SK-N-MC (cell line): ENCODE results near the gene JDP2.
"Not testable (repeated sequence)": the region's sequence is repeated elsewhere in the genome, so short reads cannot be mapped to it uniquely, and the experiment has no call there.

Source experiments
- DNase-seq: peaks from one replicate; pipeline ENCODE4 v3.0.0-alpha.2; 2011; ENCODE audit warnings: low read depth, low spot score
- H3K27ac ChIP-seq: fragments of 200-600 bp; sonication (generic); 2 replicates; pipeline ENCODE4 v1.5.1; 2016; ENCODE audit warnings: mixed run types
- H3K36me3 ChIP-seq: fragments of 200-600 bp; sonication (generic); 2 replicates; pipeline ENCODE4 v1.6.1; 2017; ENCODE audit warnings: antibody characterized with exemption, low read length, mixed read lengths; ENCODE audit not compliant: insufficient read depth
- H3K4me3 ChIP-seq: fragments of 200-600 bp; sonication (generic); 2 replicates; pipeline ENCODE4 v1.5.1; 2016
- H3K9ac ChIP-seq: fragments of 200-600 bp; sonication (generic); 2 replicates; pipeline ENCODE4 v1.8.0; 2017; ENCODE audit warnings: mixed run types, mixed read lengths; ENCODE audit not compliant: insufficient read length
- H3K9me3 ChIP-seq: fragments of 200-600 bp; sonication (generic); 2 replicates; pipeline ENCODE4 v1.6.1; 2017; ENCODE audit warnings: low read depth, mild to moderate bottlenecking, antibody characterized with exemption, low read length, moderate library complexity, mixed read lengths
- EZH2 ChIP-seq: fragments of 200-600 bp; sonication (generic); IDR thresholded peaks from one replicate; pipeline ENCODE4 v1.6.1; 2017; ENCODE audit warnings: antibody characterized with exemption
- FOXP2 ChIP-seq: optimal IDR thresholded peaks from 2 replicates; pipeline ENCODE3; 2011; ENCODE audit warnings: mild to moderate bottlenecking, moderate library complexity; ENCODE audit not compliant: insufficient read depth; ENCODE audit errors: extremely low read length, control extremely low read depth
- POLR2AphosphoS5 ChIP-seq: IDR thresholded peaks from 2 replicates; pipeline ENCODE4 v1.6.1; 2012; ENCODE audit warnings: mild to moderate bottlenecking, low read depth, low read length, borderline replicate concordance

JDP2 gene

DNA sequence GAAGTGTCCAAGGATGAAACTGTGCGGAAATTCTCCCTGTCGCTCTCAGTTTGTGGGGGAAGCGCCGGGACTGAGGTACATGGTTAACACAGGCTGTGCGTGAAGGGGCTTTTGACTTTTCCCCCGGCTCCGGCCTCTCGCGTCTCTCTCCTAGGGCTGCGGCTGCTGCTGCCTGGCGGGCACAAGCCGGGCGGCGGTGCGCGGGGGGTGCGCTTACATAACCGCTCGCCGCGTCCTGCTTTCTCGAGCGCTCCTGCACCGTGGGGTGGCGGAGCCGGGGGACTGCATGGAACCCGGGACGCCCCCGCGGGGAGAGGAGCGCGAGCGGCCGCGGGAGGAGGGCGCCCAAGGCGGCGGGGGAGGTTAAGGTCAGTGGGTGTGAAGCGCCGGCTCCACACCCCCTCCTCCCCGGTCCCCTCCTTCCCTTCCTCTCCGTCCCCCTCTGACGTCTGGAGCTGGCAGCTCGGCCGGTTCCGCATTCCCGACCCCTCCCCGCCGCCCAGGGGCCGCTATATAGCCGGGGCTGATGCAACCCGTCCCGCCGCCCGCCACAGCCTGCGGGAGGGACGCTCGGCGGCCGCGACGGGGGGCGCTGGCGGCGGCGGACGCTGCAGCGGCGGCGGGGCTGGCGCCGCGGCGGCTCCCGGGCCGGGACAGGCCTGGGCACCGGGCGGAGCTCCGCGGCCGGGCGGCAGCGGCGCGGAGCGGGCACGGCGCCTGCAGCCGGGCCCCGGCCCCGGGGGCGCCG lies at the start of gene JDP2:
TSS of gene JDP2 (plus strand) at position 541 of the 748 bp plus-strand sequence. CDS start 9,899 bp downstream, outside the sequence.
- no peak for DNase-seq
- peak within 1 kb of the TSS; percentile 90 for H3K4me3 ChIP-seq
- peak within 1 kb of the TSS; percentile 77 for H3K9ac ChIP-seq
- H3K9me3 ChIP-seq = no peaks in the 10 kb centered on the region
- 0 out of 2 replicates have a peak within 1 kb of the TSS, but pooled peaks have one; percentile 39 for H3K27ac ChIP-seq
- peaks cover 13% of the 10 kb centered on the region; the same call in 1 of the 2 replicates for H3K36me3 ChIP-seq
- TF ChIP-seq POLR2AphosphoS5 = no peak; the same call in 1 of the 2 replicates

DNA sequence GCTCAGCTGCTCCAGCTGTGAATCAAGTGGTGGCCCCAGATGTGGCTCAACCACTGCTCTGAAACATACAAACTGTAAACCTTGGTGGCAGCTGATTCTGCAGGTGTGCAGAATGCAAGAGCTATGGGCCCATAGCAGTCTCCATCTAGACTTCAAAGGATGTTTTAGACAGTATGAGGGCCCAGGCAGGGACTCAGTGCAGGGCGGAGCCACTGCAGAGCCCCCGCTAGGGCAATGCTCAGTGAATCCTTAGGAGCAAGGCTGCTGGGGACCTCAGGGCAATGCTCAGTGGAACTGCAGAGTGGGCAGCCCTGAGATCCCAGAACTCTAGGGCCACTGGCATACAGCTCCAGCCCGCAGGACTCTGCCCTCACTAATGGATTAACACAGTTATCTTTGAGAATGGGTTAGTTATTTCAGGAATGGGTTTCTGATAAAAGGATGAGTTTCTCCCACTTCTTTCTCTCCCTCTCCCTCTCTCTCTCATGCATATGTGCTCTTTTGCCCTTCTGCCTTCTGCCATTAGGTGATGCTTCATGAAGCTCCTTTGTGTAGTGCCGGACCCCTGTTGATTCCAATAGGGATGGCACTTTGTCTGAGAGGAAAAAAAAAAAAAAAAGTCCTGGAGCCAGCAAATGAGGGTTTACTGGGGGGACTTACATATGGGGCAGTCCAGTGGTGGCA lies 48.4 kb upstream of the JDP2 start:
- DNase-seq = no peak
- H3K36me3 ChIP-seq = no peaks in the 10 kb centered on the region
- TF ChIP-seq FOXP2 = no peak
- no peak for TF ChIP-seq EZH2
- TF ChIP-seq POLR2AphosphoS5 = no peak
- H3K4me3 ChIP-seq = no peak overlapping the region
- no peaks in the 10 kb centered on the region for H3K9me3 ChIP-seq
- no peak overlapping the region for H3K27ac ChIP-seq
- no peak overlapping the region for H3K9ac ChIP-seq

DNA sequence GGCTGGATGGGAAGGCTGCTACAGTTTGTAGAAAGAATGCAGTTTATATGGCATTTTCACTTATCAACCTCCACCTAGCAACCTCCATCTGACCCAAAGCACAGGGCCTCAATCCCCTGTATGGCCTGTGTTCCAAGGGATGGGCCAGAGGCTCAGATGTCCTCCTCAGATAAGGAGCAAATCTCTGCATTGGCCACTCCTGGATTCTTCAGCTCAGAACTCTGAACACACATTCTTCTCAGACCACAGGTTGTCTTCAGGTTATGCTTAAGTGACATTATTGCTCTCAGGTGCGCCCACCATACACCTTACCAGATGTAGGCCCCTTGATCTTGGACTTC lies 47.9 kb upstream of the JDP2 start:
- DNase-seq = no peak
- no peak overlapping the region for H3K27ac ChIP-seq
- H3K4me3 ChIP-seq = no peak overlapping the region
- H3K36me3 ChIP-seq = no peaks in the 10 kb centered on the region
- no peaks in the 10 kb centered on the region for H3K9me3 ChIP-seq
- no peak for TF ChIP-seq EZH2
- TF ChIP-seq FOXP2 = no peak
- H3K9ac ChIP-seq = no peak overlapping the region

- TF ChIP-seq EZH2 (no peak), FOXP2 (no peak), POLR2AphosphoS5 (no peak)
- no peak overlapping the region for H3K27ac ChIP-seq
- no peak overlapping the region for H3K9ac ChIP-seq
- no peak overlapping the region for H3K4me3 ChIP-seq
- H3K36me3 ChIP-seq = no peaks in the 10 kb centered on the region
- DNase-seq = no peak
- no peaks in the 10 kb centered on the region for H3K9me3 ChIP-seq
Observed at GRCh38 chr14:75380656-75381055, 47.2 kb upstream of the JDP2 start.

DNA sequence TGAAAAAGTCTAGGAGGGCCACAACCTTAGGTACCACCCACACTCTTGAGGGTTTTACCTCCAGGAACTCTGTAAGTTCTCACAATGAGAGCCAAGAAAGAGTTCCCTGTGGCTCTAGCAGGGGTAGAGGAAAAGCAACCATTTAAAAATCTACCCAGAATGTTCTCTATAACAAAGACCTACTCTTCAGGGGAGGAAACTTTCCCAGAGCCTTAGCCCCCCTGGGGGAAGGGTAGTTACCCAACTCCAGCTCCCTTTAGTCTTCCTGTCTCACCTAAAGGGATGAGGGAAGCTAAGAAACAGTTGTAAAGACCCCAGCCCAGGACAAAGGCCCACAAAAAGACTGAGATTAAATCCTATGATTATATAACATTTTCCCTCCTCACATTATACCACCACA lies 46.2 kb upstream of the JDP2 start:
- Histone ChIP-seq H3K4me3 (no peak overlapping the region), H3K36me3 (no peaks in the 10 kb centered on the region), H3K27ac (no peak overlapping the region), H3K9ac (no peak overlapping the region), H3K9me3 (no peaks in the 10 kb centered on the region)
- no peak for DNase-seq
- no peak for TF ChIP-seq POLR2AphosphoS5
- TF ChIP-seq FOXP2 = no peak
- no peak for TF ChIP-seq EZH2

- not testable (repeated sequence) for H3K9me3 ChIP-seq, DNase-seq, H3K36me3 ChIP-seq, H3K27ac ChIP-seq, H3K4me3 ChIP-seq, H3K9ac ChIP-seq
Observed at GRCh38 chr14:75383219-75383618, 44.6 kb upstream of the JDP2 start.

DNA sequence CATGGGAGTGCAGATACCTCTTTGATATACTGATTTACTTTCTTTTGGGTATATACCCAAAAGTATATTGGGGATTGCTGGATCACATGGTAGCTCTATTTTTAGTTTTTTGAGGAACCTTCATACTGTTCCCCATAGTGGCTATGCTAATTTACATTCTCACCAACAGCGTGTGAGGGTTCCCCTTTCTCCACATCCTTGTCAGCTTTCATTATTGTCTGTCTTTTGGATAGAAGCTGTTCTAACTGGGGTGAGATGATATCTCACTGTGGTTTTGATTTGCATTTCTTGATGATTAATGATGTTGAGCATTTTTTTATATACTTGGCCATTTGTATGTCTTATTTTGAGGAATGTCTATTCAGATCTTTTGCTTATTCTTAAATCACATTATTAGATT lies 44.1 kb upstream of the JDP2 start:
- Histone ChIP-seq H3K9me3 (no peaks in the 10 kb centered on the region), H3K36me3 (no peaks in the 10 kb centered on the region), H3K4me3 (no peak overlapping the region), H3K27ac (no peak overlapping the region), H3K9ac (no peak overlapping the region)
- DNase-seq = no peak
- no peak for TF ChIP-seq FOXP2
- no peak for TF ChIP-seq POLR2AphosphoS5
- no peak for TF ChIP-seq EZH2

- H3K9ac ChIP-seq = no peak overlapping the region
- no peak for TF ChIP-seq POLR2AphosphoS5
- no peak for TF ChIP-seq EZH2
- no peaks in the 10 kb centered on the region for H3K36me3 ChIP-seq
- DNase-seq = no peak
- H3K9me3 ChIP-seq = no peaks in the 10 kb centered on the region
- H3K4me3 ChIP-seq = no peak overlapping the region
- no peak overlapping the region for H3K27ac ChIP-seq
Observed at GRCh38 chr14:75389679-75390078, 38.1 kb upstream of the JDP2 start.

DNA sequence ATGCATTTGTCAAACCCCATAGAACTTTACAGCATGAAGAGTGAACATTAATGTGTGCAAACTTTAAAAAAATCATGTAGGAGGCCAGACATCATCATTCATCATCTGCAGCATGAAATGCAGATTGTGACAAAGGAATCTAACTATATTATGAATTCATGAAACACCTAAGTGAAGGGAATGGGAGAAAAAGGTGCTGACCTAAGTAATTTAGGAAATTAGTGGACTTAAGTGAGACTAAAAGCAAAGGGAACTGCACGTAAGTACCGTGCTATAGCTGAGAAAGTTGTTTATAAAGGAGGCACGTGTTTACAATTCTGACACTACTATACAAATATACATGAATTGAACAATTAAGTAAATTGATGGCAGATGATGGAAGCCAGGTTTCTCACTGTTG lies 37.6 kb upstream of the JDP2 start:
- H3K9me3 ChIP-seq = no peaks in the 10 kb centered on the region
- H3K4me3 ChIP-seq = no peak overlapping the region
- DNase-seq = no peak
- TF ChIP-seq POLR2AphosphoS5 (no peak), FOXP2 (no peak), EZH2 (no peak)
- H3K9ac ChIP-seq = no peak overlapping the region
- no peaks in the 10 kb centered on the region for H3K36me3 ChIP-seq
- H3K27ac ChIP-seq = no peak overlapping the region
